ENCODE data around the gene JAG1.

The JAG1 gene

DNA sequence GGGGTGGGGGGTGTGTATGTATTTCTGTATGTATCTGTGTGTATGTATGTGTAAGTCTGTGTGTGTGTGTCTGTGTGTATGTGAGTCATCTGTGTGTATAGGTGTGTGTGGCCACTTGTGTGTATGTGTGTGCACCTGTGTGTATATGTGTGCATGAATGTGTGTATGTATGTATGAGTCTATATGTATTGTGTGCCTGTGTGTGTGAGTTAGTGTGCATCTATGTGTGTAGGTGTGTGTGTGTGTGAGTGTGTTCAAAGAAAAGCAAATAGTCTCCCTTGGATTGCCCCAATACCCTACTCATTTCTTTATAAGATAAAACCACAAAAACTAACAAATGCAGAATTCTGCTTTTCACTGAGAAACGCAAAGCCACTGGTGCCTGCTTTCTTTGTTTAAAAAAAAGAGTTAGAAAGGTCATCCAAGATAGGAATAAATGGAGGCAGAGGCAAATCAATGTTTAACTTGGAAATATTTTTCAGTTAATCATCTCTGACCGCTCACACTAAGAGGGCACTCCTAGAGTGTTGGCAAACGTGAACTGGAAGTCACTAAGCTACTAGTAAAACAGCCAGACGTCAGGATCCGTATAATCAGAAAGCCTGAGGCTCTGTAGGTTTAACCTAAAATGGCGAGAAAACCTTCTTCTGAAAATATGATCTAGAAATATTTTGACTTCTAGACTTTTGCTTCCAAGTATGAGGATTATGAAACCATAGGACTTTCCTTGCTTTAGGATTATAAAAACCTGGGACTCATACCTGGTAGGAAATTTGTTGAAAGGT is 37.4 kb upstream of the JAG1 start:
- DNase-seq (ENCODE audit: low read depth, low spot score), result no peak
- POLR2A ChIA-PET, result interaction anchor here (0.6 kb wide), 1 partner anchor 50 kb away, joined by 3 read pairs; no protein-coding TSS in a partner anchor
- TF ChIP-seq, protein P1, sequence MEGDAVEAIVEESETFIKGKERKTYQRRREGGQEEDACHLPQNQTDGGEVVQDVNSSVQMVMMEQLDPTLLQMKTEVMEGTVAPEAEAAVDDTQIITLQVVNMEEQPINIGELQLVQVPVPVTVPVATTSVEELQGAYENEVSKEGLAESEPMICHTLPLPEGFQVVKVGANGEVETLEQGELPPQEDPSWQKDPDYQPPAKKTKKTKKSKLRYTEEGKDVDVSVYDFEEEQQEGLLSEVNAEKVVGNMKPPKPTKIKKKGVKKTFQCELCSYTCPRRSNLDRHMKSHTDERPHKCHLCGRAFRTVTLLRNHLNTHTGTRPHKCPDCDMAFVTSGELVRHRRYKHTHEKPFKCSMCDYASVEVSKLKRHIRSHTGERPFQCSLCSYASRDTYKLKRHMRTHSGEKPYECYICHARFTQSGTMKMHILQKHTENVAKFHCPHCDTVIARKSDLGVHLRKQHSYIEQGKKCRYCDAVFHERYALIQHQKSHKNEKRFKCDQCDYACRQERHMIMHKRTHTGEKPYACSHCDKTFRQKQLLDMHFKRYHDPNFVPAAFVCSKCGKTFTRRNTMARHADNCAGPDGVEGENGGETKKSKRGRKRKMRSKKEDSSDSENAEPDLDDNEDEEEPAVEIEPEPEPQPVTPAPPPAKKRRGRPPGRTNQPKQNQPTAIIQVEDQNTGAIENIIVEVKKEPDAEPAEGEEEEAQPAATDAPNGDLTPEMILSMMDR (IDR thresholded peaks at IDR 0.05; ENCODE audit: insufficient read depth, low read length, missing control alignments), result no peak
- CTCF ChIA-PET, result interaction anchor here (0.6 kb wide), 1 partner anchor 9 kb away, joined by 3 read pairs; no protein-coding TSS in a partner anchor
- no peak overlapping the region for H3K4me3 ChIP-seq (ENCODE audit: low read depth, low read length)

DNA sequence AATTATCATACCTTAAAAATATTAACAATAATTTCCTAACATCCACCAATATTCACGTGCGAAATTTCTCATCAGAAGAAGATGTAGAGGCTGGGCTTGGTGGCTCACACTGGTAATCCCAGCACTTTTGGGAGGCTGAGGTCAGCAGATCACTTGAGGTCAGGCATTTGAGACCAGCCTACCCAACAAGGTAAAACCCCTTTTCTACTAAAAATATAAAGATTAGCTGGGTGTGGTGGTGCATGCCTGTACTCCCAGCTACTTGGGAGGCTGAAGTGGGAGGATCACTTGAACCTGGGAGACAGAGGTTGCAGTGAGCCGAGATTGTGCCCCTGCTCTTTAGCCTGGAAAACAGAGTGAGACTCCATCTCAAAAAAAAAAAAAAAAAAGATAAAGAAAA is 36.1 kb upstream of the JAG1 start:
- no peak overlapping the region for H3K4me3 ChIP-seq (ENCODE audit: low read depth, low read length)
- POLR2A ChIA-PET, result no interaction called here
- DNase-seq (ENCODE audit: low read depth, low spot score), result no peak
- TF ChIP-seq, protein P1 (IDR thresholded peaks at IDR 0.05; ENCODE audit: insufficient read depth, low read length, missing control alignments), result no peak
- CTCF ChIA-PET, result no interaction called here

DNA sequence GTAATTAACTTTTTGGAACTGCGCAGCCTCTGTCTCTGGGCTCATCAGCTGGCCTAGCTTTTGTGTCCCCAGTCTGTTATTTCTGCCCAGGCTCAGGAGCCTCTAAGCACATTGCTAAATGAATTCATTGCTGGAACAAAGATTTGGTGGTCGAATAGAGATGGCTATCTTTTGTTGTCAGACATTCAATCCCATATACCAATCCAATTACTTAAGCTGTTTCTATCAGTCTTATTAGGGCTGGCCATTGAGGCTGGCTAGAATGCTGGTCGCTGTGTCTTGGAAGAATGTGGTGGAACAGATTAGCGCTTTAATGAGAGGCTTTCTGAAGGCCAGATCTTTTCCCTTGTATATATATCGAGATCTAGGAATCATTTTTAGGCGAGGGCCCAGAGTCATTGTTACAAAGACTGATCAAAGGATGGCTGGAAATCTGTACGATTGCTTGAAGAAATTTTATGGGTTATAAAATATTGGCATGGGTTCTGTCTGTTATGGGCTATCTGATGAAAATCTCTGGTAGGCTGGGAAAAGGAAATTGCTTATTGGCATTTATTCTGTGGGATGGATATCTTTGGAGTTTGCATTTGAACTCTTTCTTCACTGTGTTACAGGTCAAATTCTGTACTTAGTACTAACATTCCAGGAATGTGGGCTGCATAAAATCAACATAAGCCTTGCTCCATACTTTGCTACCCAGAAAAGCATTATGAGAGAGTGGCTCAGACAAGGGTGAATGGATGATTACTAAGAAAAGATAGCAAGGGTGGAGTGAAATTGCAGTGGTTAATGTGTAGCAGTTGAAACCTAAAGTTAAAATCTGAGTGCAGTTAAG is 34.8 kb upstream of the JAG1 start:
- CTCF ChIA-PET, result no interaction called here
- DNase-seq (ENCODE audit: low read depth, low spot score), result peak; percentile 67
- H3K4me3 ChIP-seq (ENCODE audit: low read depth, low read length), result no peak overlapping the region
- TF ChIP-seq, protein P1 (IDR thresholded peaks at IDR 0.05; ENCODE audit: insufficient read depth, low read length, missing control alignments), result no peak
- POLR2A ChIA-PET, result no interaction called here

DNA sequence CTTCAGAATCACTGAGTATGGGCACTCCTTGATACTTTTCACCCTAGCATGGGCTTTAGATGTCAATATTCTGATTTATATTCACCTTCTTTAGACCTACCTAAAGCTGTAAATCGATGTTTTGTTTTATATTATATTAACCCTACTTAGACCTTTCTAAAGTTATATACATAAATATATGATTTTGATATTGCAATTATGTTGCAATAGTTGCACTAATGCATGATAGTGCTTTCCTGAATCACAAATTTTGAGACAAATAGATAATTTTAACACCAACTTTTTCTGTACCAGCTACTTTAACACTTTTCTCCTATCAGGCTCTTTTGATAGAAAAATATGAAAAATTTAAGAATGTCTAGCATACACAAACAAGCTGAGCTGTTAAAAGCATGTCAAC is 34.0 kb upstream of the JAG1 start:
- CTCF ChIA-PET, result no interaction called here
- no peak overlapping the region for H3K4me3 ChIP-seq (ENCODE audit: low read depth, low read length)
- TF ChIP-seq, protein P1 (IDR thresholded peaks at IDR 0.05; ENCODE audit: insufficient read depth, low read length, missing control alignments), result no peak
- no peak for DNase-seq (ENCODE audit: low read depth, low spot score)
- POLR2A ChIA-PET, result no interaction called here

DNA sequence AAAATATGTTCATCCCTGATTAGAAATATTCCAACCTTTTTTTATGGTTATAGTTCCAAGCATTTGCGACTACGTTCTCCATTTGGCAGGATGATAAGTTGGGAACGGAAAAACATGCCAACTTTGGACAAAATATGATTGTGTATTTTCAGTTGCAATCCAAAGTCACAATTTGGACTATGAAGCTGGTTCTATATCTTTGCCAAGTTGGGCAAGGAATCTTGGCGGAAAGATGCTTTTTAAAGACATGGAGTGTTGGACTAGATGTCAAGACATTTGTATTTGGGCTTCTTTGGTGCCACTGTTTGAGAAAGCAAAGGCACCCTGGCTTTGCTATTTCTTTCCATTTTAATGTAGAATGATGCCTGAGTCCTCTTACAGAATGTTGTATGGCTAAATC is 33.3 kb upstream of the JAG1 start:
- ChIA-PET POLR2A (no interaction called here), CTCF (no interaction called here)
- no peak overlapping the region for H3K4me3 ChIP-seq (ENCODE audit: low read depth, low read length)
- TF ChIP-seq, protein P1 (IDR thresholded peaks at IDR 0.05; ENCODE audit: insufficient read depth, low read length, missing control alignments), result no peak
- no peak for DNase-seq (ENCODE audit: low read depth, low spot score)

DNA sequence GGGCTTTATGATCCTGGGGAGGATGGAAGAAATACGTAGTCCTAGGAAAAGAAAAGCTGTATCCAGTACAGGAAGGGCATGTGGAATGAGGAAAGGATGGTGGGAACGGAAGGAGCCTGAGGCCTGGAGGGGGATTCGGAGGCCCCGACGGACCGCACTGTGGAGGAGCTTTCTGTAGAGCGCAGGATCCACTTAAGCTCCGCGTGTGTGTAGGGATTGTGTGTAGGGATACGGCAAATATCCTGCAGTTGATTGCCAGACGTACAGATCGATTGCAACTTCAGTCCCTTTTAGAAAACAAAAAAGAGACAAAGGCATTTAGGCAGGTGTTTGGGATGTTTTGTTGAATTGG is 32.6 kb upstream of the JAG1 start:
- ChIA-PET POLR2A (no interaction called here), CTCF (no interaction called here)
- TF ChIP-seq, protein P1 (IDR thresholded peaks at IDR 0.05; ENCODE audit: insufficient read depth, low read length, missing control alignments), result no peak
- no peak overlapping the region for H3K4me3 ChIP-seq (ENCODE audit: low read depth, low read length)
- DNase-seq (ENCODE audit: low read depth, low spot score), result no peak

Measured in AG04449 (cell line).